Liver (tissue), 9 donors: Measurements from ENCODE around the gene PGAP3. TPM values are rescaled to one million over a fixed set of nuclear protein-coding genes. Genes with fewer than 3 reads are reported as not detected.

Experiments used
- DNase-seq: peaks from one replicate; pipeline ENCODE4 v3.0.0-alpha.2; 2017; ENCODE audit warnings: low spot score
- H3K27ac ChIP-seq, 2 donors: one replicate each; pipeline ENCODE4 v1.7.0; 2013; ENCODE audit warnings: inconsistent platforms in 2 of 2, low read length in 2 of 2, control low read depth in 1 of 2, low read depth in 1 of 2, mild to moderate bottlenecking in 1 of 2
- H3K27me3 ChIP-seq, 4 donors: one replicate each; pipeline versions ENCODE4 v1.6.1 to v1.7.0; 2013; ENCODE audit warnings: low read length in 3 of 4, inconsistent platforms in 1 of 4, mild to moderate bottlenecking in 1 of 4, moderate library complexity in 1 of 4; ENCODE audit not compliant: control insufficient read depth in 4 of 4, insufficient read depth in 4 of 4
- H3K36me3 ChIP-seq, 4 donors: one replicate each; pipeline versions ENCODE4 v1.6.1 to v1.7.0; 2013; ENCODE audit warnings: low read length in 3 of 4, mild to moderate bottlenecking in 3 of 4, low read depth in 1 of 4, moderate library complexity in 1 of 4; ENCODE audit not compliant: control insufficient read depth in 4 of 4, insufficient read depth in 3 of 4
- H3K4me1 ChIP-seq, 4 donors: one replicate each; pipeline versions ENCODE4 v1.6.1 to v1.7.0; 2013; ENCODE audit warnings: low read length in 3 of 4, mild to moderate bottlenecking in 3 of 4, moderate library complexity in 1 of 4; ENCODE audit not compliant: control insufficient read depth in 4 of 4, insufficient read depth in 4 of 4
- H3K4me3 ChIP-seq, 3 donors: one replicate each; pipeline versions ENCODE4 v1.6.1 to v1.7.0; 2013; ENCODE audit warnings: low read length in 3 of 3, control low read depth in 1 of 3, low read depth in 1 of 3, mild to moderate bottlenecking in 1 of 3
- H3K9ac ChIP-seq, 2 donors: one replicate each; pipeline ENCODE4 v1.7.0; 2013; ENCODE audit warnings: low read length in 2 of 2, mild to moderate bottlenecking in 2 of 2, moderate library complexity in 2 of 2, control low read depth in 1 of 2, low read depth in 1 of 2
- H3K9me3 ChIP-seq, 4 donors: one replicate each; pipeline versions ENCODE4 v1.6.1 to v1.7.0; 2013; ENCODE audit warnings: low read length in 3 of 4; ENCODE audit not compliant: control insufficient read depth in 4 of 4
- ATF3 ChIP-seq: IDR thresholded peaks from 2 replicates; pipeline ENCODE4 v1.6.1; 2016; ENCODE audit warnings: antibody characterized with exemption
- CTCF ChIP-seq: fragments of 150-350 bp; IDR thresholded peaks from 2 replicates; pipeline ENCODE4 v1.5.1; 2017; ENCODE audit warnings: improper control_type of control experiment, low read depth, low read length; ENCODE audit not compliant: missing input control
- EGR1 ChIP-seq, 2 donors: IDR thresholded peaks; 2 replicates each; pipeline ENCODE4 v1.6.1; 2016 to 2018; ENCODE audit warnings: antibody characterized with exemption in 2 of 2, low read depth in 2 of 2
- HNF4G ChIP-seq: IDR thresholded peaks from 2 replicates; pipeline ENCODE4 v1.6.1; 2016; ENCODE audit warnings: antibody characterized with exemption
- MAX ChIP-seq: IDR thresholded peaks from 2 replicates; pipeline ENCODE4 v1.6.1; 2016; ENCODE audit warnings: antibody characterized with exemption
- NR2F2 ChIP-seq: IDR thresholded peaks from 2 replicates; pipeline ENCODE4 v1.6.1; 2016; ENCODE audit warnings: antibody characterized with exemption
- RAD21 ChIP-seq, 2 donors: IDR thresholded peaks; 2 replicates each; pipeline ENCODE4 v1.6.1; 2016; ENCODE audit warnings: antibody characterized with exemption in 2 of 2, mild to moderate bottlenecking in 2 of 2
- REST ChIP-seq: IDR thresholded peaks from 2 replicates; pipeline ENCODE4 v1.6.1; 2016; ENCODE audit warnings: antibody characterized with exemption, mild to moderate bottlenecking
- SP1 ChIP-seq: IDR thresholded peaks from 2 replicates; pipeline ENCODE4 v1.6.1; 2018; ENCODE audit warnings: antibody characterized with exemption, mild to moderate bottlenecking
- WGBS: extraction: QIAGEN DNeasy Blood & Tissue Kit; methylation state at CpG from one replicate; pipeline ENCODE4 v1.1.7; 2013; 5-methylcytosine and 5-hydroxymethylcytosine counted together
- polyA plus RNA-seq, 2 donors: library from polyadenylated mRNA; stranded (reverse) in 1 of 2; unstranded in 1 of 2; fragments of 200-250 nt in 1 of 2; fragments of >200 nt in 1 of 2; fragmentation: Nextera tagmentation in 1 of 2; extraction: Ambion mirVana in 1 of 2; gene quantifications; one replicate each; pipeline versions ENCODE4 v1.2.1 to v1.2.3, GENCODE V29; 2013 to 2015
- total RNA-seq, 2 donors: library from RNA; depleted of rRNA; stranded (reverse); fragments of >200 nt; gene quantifications; one replicate each; pipeline ENCODE4 v1.2.3, GENCODE V29; 2014
- donor health status: healthy.
- donor health status: healthy.
- donor health status: healthy.
- donor health status: healthy.
- donor health status: healthy.

Gene PGAP3
- total and polyA plus RNA-seq, 4 donors = 7.9 to 19.5 (median 14.0) TPM

GRCh38 chr17:39704821-39705551 lies 17.1 kb upstream of the PGAP3 start:
- DNase-seq = no peak
- H3K9ac ChIP-seq = peak overlapping the region in 1 of 2 donors; percentile 41

GRCh38 chr17:39703913-39704312 lies 16.1 kb upstream of the PGAP3 start:
- peak overlapping the region; percentile 95 to 98 for H3K27ac ChIP-seq
- WGBS = 73% methylated on average over 5 of the region's 5 CpGs
- no peak overlapping the region for H3K4me3 ChIP-seq
- peak overlapping the region; percentile 64 to 73 for H3K9ac ChIP-seq
- H3K4me1 ChIP-seq = peaks cover 32 to 73% (median 65%) of the 10 kb centered on the region in 4 donors
- TF ChIP-seq REST = no peak
- no peak for TF ChIP-seq NR2F2
- no peak for TF ChIP-seq EGR1 (IDR thresholded peaks at IDR 0.05; ENCODE audit: low read depth in 2 of 2)
- no peak for TF ChIP-seq ATF3
- TF ChIP-seq MAX = no peak
- no peak for TF ChIP-seq RAD21 (IDR thresholded peaks at IDR 0.05)
- TF ChIP-seq SP1 = no peak
- TF ChIP-seq HNF4G = no peak
- no peaks in the 10 kb centered on the region for H3K27me3 ChIP-seq
- peaks cover 0 to 6% (median 0%) of the 10 kb centered on the region in 4 donors for H3K36me3 ChIP-seq
- no peak for DNase-seq
- no peaks in the 10 kb centered on the region for H3K9me3 ChIP-seq

More at GRCh38 chr17:39704821-39705551, 17.1 kb upstream of the PGAP3 start:
- 66% methylated on average over 11 of the region's 11 CpGs for WGBS
- Histone ChIP-seq H3K9me3 (no peaks in the 10 kb centered on the region), H3K4me3 (no peak overlapping the region), H3K36me3 (peaks cover 0 to 10% (median 1%) of the 10 kb centered on the region in 4 donors), H3K4me1 (peaks cover 30 to 64% (median 59%) of the 10 kb centered on the region in 4 donors), H3K27ac (peak overlapping the region; percentile 95 to 98), H3K27me3 (no peaks in the 10 kb centered on the region)
- TF ChIP-seq NR2F2 = no peak
- peak; percentile 34 for TF ChIP-seq CTCF
